HG03432 (cell line): ENCODE data around the gene NANOS3.

Experiments
- ATAC-seq: cut with Tn5 transposase; IDR thresholded peaks from one replicate; pipeline ENCODE4 v1.9.1; 2021; ENCODE audit warnings: mild to moderate bottlenecking, moderate library complexity; ENCODE audit not compliant: unreplicated experiment

The NANOS3 gene

DNA sequence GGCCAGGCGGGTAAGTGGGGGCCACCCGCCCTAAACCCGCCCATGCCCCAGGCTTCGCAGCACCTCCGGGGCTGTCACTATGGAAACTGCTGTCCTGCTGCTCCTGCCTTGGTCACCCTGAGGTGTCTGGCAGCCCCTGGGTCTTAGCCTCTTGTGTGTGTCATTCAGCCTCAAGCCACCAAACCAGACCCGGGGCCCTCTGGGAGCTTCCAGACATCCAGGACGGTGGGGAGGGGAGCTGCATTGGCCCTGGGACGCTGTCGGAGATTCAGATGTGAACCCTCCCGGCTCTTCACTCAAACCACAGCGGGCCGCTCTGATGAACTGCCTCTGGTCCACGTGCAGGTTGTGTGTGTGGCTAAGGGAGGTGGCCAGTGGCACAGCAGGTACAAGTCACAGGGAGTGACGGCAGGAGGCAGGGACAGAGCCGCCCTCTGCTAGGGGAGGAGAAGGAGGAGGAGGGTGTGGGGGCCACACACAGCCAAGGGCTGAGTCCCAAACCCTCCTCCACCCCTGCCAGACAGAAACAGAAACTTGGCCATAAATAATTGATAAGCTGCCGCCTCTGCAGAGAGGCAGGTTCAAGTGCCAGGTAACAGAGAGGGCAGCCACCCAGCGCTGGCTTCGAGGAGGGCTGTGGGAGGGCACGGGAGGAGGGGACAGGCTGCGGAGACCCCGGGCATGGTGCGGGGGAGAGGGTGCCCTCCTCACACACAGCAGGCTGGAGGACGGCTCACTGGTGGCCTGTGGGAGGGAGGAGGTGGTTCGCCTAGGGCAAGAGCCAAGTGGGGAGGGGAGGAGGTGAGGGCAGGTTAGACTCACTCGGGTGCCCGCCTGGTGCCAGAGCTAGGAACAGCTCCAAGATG lies 8.0 kb downstream of the NANOS3 start:
- no peak for ATAC-seq

DNA sequence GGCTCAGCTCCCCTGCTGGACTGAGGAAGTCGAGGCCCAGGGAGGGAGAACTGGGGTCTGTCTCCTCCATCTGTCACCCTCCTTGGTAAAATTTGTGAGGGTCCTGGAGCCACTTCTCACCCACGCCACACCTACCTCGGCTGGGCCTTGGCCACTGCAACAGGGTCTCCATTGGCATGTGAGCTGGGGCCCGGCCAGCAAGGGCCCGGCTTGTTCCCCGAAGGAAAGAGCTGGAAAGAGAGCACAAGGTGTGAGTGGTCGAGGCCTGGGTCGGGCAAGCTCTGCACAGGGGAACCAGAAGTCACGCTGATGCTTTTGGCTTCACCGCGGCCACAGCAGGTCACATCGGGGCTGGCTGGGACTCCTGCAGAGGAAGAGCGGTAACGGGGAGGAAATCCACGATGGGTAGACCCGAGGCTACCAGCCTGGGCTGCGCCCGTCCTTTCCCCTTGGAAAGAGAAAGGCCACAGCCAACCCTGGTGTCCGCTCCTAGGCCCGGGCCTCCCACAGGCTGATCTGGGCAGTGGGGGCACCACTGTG lies 9.0 kb downstream of the NANOS3 start:
- ATAC-seq: no peak

DNA sequence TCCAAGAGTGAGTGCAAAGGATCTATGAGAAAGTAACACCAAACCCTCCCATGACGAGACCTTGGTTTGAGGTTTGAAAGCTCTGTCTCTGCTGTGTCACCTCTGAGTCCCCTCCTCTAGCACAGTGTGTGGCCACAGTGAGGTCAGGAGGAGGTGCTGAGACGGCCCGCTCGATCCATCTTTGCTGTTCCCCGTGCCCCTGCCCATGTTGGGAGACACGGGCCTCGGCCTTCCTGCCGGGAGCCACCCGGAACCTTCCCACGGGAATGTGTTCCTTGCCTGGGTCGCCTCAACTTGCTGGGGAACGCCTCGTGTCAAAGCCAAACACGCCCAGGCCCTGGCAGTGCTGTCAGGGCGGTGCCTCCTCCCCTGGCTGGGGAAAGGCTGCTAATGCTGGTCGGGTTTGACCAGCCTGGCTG lies 10.1 kb downstream of the NANOS3 start:
- no peak for ATAC-seq

DNA sequence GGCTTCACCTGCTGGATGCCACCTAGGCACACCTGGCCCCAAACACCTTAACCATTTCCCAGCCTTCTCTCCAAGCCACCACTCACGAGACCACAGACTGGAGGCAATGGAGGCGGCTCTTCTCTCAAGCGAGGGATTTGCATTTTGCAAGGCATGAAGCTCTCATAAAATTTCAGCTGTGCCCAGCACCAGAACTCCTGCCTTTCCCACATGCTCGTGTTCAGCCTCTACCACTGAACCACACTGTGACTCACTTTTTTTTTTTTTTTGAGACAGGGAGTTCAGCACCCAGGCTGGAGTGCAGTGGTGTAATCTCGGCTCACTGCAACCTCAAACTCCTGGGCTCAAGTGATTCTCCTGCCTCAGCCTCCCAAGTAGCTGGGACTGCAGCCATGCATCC lies 10.6 kb downstream of the NANOS3 start:
- ATAC-seq: no peak

DNA sequence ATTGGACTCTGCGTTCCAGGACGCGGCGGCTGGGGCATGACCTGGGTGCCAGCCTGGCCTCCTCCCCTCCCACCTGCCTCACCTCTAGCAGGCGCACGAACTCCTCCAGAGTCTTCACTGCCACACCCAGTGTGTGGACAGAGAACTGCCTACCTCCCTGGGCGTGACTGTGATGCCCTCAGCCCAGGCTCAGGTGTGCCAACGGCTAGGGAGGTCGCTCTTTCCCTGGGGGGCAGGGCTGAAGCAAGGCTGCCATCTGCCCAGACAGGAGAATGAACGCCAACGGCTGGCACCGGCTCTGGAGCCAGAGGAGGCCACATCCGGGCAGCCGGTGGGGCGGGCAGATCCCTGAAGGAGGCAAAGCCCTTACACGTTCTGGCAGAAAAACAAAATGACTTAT lies 11.3 kb downstream of the NANOS3 start:
- no peak for ATAC-seq

DNA sequence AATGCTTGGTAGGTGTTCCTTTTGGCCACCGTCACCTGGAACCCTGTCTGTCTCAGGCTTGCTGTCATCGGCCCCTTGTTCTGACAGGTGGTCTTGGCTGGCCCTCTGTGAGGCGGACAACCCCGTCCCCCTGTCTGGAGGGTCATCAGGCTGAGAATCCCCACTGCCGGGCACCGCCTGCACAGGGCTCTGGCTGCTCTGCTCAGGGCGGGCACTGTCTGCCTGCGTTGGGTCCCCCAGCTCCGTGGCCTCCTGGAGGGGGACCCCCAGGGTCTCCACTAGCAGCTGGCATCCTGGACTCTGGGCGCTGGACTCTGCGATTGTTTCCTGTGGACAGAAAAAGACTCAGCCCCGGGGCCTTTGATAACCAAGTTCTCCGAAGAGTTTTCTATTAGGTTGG lies 13.2 kb downstream of the NANOS3 start:
- ATAC-seq: no peak

DNA sequence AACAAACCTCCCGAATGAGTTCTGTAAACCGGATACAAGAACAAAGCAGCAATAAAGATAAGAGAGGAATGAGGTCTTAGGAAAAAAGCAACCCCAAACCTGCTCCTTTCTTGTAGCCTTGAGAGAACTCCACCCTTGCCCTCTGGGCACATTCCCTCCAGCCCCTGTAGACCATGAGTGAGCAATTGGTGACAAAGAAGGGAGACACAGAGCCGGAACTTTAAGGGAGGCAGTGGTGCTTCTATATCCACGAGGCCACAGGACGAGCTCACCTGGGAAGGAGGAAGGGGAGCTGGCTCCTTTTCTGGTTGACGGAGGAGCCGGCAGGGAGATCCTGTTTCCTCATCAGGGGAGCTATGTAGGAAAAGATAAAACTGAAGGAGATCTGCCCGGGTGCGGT lies 15.9 kb downstream of the NANOS3 start:
- ATAC-seq: no peak

DNA sequence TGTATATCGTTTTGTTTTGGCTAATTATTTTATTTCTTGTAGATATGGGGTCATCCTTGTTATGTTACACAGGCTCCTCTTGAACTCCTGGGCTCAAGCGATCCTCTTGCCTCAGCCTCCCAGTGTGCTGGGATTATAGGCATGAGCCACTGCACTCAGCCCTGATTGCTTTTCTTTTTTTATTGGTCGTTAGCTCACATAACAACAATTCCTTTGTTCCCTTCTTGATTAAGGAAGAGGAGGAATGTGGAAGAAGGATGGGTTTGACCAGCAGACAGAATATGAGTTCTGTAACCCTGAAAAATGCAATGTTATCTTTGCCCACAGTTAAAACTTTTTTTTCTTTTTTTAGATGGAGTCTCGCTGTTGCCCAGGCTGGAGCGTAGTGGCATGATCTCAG lies 17.6 kb downstream of the NANOS3 start:
- ATAC-seq: no peak

DNA sequence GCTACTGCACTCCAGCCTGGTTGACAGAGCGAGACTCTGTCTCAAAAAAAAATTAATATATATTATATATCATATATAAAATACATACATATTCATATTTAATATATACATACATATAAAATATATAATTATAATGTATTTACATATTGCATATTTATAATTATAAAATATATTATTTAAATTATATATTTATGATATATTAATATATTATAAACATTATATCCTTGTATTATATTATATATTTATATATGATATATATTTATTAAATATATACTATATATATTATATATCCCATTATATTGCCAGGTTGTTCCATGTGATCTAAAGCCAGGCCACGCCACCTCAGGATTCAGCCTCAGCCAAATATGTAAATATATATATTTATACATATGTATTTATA lies 19.3 kb downstream of the NANOS3 start:
- ATAC-seq: no peak

DNA sequence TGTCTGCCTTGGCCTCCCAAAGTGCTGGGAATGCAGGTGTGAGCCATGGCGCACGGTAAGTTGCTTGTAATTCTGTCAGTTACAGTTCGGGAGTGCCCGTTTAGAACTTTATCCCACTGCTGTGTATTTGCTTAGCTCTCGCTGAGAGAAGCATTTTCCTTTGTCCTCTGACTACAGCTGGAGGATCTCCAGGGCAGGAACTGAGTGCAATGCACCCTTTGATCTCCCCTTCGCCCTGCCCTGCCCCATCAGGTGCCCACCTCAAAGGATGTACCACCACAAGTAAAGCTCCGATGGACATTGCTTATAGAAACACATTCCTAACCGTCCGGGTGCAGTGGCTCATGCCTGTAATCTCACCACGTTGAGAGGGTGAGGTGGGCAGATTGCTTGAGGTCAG lies 22.5 kb downstream of the NANOS3 start:
- ATAC-seq: no peak

DNA sequence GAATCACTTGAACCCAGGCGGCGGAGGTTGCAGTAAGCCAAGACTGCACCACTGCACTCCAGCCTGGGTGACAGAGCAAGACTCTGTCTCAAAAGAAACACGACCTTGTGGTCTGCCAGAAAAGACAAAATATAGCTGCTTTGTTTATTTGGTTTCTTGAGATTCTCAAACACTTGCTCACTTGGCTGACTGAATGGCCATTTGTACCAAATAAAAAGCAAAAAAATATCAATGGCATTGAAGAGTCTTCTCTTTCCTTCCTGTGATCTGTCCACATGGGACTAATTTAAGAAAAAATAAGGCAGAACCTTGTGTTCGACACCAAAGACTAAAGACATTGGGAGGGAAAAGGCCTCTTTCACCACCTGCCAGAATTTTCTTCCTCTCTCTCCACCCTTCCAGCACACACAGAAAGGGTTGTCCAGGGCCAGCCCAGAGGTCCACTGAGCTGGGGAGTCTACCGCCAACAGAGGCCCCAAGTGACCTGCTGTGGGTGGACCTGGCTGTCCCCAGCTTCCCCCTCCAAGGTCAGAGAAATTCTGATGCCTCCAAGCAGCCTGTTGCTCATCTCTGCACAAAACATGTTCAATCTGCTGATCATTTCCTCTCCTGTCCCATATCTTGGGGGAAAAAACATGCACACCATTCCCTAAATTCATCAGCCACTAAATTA lies 23.1 kb downstream of the NANOS3 start:
- ATAC-seq: no peak

DNA sequence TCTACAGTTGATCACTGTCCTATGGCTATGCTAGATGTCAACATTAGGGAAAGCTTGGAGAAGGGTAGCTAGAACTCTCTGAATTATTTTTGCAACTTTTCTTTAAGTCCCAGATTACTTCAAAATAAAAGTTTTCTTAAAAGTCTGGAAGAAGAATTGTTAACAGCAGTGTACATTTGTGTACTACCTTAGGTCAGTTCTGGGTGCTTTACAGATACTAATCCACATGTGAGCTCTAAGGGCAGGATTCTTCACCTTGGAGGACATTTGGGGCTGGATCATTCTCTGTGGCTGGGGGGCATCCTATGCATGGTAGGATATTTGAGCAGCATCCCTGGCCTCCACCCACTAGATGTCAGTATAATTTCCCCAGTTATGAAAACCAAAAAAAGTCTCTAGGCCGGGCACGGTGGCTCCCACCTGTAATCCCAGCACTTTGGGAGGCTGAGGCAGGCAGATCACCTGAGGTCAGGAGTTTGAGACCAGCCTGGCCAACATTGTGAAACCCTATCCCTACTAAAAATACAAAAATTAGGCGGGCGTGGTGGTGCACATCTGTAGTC lies 26.1 kb downstream of the NANOS3 start:
- ATAC-seq: no peak

DNA sequence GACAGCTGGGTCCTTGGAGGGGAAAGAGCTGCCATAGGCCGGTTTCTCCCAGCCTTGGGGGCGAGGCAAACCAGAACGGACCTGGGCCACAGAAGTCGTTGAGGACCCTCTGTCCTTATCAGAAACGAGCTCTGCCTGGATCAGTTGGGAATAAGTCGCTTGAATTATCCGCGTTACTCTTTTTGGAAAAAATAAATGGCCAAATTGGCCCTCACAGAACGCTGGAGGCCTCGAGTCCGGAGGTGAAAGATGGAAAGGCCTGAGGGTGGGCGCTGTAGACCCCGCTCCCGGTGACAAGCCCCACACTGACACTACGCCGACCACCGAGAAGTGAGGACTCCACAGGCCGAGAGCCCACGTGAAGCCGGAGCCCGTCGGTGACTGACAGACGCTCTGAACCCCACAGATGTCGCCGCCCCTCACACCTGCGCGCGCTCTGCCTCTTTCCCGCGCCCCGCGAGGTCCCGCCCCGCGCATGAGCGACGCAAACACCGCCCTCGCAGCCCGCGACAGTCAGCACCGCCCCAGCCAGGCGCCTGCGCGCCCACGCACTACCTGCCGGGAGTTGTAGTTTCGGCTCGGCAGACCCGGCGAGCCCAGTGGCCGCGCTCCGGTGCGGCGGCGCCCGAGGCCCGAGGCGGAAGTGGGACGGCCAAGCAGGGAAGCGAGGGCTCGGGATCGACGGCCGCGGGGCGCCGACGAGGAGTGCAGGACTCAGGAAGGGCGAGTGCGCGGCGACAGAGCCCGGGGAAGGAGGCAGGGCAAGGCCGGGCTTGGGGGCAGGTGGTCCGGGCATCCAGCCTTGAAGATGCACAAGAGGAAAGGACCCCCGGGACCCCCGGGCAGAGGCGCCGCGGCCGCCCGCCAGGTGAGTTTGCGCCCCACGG lies 28.9 kb downstream of the NANOS3 start, which contains the start of the genes BRME1 and CC2D1A:
Gene BRME1 (minus strand): TSS at position 484 of the 887 bp plus-strand sequence. CDS start 1,225 bp downstream, outside the sequence.
Gene CC2D1A (plus strand): TSS at position 568 of the 887 bp plus-strand sequence. CDS start 241 bp downstream, at position 809.
- peak; percentile 93 for ATAC-seq

DNA sequence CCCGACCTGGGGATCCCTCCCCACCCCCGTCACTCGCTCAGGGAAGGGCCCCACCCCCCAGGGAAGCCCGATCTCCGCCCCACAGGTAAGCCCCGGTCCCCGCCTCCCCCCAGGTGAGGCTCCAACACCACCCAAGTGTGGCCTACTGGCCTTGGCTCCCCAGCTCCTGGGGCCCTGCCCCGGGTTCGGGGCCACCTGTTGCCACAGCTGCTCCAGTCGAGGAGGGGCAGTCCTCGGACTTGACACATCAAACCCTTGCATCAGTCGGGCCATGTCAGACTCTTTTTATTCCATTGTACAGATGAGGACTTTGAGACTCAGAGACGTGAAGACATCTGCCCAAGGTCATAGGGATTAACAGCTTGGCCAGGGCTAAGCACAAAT lies 29.6 kb downstream of the NANOS3 start:
- ATAC-seq: peak; percentile 23

DNA sequence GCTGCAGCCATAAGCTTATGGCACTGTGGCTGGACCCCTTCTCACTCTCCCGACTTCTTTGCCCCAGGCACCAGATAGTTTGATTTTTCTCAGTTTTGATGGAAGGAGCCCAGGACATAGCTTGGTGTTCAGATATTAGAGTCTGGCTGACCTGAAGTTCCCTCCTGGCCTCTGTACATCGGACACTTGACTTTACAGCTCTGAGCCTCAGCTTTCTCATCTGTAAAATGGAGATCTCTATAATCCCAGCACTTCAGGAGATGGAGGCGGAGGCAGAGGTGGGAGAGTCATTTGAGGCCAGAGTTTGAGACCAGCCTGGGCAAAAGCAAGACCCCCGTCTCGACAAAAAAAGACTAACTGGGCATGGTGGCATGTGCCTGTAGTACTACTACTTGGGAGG lies 30.0 kb downstream of the NANOS3 start:
- ATAC-seq: no peak

DNA sequence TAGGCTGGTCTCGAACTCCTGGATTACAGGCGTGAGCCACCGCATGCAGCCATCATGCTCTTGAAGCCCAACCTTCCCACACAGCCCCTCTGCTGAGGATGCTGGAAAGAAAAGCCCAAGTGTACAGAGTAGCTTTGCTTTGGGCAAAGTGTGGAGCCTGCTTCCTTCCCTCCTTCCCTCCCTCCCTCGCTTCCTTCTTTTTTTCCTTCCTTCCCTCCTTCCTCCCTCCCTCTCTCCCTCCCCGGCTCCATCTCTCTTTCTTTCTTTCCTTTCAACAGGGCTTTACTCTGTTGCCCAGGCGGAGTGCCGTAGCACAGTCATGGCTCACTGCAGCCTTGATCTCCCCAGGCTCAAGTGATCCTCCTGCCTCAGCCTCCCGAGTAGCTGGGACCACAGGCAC lies 31.7 kb downstream of the NANOS3 start:
- no peak for ATAC-seq

DNA sequence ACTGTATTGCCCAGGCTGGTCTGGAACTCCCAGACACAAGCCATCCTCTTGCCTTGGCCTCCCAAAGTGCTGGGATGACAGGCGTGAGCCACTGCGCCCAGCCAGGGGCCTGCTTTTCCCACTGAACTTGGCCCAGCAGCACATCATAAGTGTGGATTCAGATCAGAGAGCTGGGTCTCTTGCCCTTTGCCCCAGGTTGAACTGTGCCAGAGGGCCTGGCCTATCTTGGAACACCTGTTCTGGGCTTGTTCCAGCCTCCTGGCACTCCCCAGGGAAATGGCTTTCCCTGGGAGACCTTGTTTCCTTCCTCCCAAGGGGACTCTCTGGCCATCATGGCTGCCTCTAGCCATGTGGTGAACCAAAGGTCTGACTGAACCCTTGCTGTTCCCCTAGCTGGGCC lies 32.5 kb downstream of the NANOS3 start:
- no peak for ATAC-seq

DNA sequence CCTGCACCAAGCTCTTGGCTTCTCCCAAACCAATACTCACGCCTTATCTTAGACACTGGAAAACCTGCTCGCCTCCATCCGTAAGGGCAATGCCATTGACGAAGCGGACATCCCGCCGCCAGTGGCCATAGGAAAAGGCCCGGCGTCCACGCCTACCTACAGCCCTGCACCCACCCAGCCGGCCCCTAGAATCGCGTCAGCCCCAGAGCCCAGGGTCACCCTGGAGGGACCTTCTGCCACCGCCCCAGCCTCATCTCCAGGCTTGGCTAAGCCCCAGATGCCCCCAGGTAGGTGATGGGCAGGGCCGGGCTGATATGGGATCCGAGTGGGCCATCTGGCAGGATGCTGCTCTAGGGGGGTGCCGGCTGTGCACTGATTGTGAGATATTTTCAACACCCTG lies 36.4 kb downstream of the NANOS3 start:
- ATAC-seq: no peak

DNA sequence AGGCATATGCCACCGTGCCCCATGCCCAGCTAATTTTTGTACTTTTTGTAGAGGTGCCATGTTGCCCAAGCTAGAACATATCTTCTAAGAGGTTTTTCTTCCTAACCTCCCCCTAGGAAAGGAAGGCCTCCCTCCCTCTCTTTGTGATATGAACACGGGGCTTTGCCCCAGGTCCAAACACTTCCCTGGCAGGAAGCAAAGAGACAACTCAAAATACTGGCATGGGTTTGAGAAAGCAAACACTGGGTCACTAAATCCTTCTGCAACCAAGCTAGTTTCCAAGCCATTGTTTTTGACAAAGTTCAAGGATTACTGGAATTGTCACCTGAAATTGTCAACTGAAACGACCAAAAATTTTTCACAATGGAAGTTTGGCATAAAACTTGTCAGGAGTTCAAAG lies 37.8 kb downstream of the NANOS3 start:
- ATAC-seq: no peak

DNA sequence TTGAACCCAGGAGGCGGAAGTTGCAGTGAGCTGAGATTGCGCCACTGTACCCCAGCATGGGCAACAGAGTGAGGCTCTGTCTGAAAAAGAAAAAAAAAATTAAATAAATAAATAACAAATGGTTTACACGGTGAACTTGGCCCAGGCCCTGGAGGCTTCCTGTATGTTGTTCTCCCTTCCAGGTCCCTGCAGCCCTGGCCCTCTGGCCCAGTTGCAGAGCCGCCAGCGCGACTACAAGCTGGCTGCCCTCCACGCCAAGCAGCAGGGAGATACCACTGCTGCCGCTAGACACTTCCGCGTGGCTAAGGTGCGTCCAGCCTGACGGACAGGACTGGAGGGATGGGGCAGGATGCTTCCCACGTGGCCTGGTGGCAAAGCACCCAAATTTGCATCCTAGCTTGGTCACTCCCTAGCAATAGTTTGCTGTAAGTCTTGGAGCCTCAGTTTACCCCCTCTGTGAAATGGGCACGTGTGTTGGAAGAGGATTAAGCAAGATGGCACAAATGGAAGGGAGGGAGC lies 41.0 kb downstream of the NANOS3 start:
- ATAC-seq: no peak
